Neural crest cell (in vitro differentiated cells): ENCODE data around the gene NEU2. TPM values are rescaled to one million over a fixed set of nuclear protein-coding genes. Genes with fewer than 3 reads are reported as not detected.

ENCODE experiments used
- DNase-seq: peaks from one replicate; pipeline ENCODE4 v3.0.0; 2021; ENCODE audit warnings: low read depth, mixed read lengths, low spot score
- H3K27ac Mint-ChIP-seq: one replicate; pipeline ENCODE4 v1.8.0; 2021; ENCODE audit warnings: mild to moderate bottlenecking, mixed read lengths; ENCODE audit not compliant: unreplicated experiment
- H3K27me3 Mint-ChIP-seq: 2 replicates; pipeline ENCODE4 v1.8.0; 2021; ENCODE audit warnings: low read depth, mild to moderate bottlenecking, mixed read lengths
- H3K36me3 Mint-ChIP-seq: 2 replicates; pipeline ENCODE4 v1.8.0; 2021; ENCODE audit warnings: low read depth, mild to moderate bottlenecking, mixed read lengths
- H3K4me1 Mint-ChIP-seq: 2 replicates; pipeline ENCODE4 v1.8.0; 2021; ENCODE audit warnings: mixed read lengths
- H3K4me3 Mint-ChIP-seq: one replicate; pipeline ENCODE4 v1.8.0; 2021; ENCODE audit warnings: mild to moderate bottlenecking, mixed read lengths
- H3K9me3 Mint-ChIP-seq: 2 replicates; pipeline ENCODE4 v1.8.0; 2021; ENCODE audit warnings: mixed read lengths
- CTCF ChIP-seq: fragments of 200-600 bp; sonication (generic); conservative IDR thresholded peaks from 2 replicates; pipeline ENCODE4 v1.5.0; 2021; ENCODE audit warnings: antibody characterized with exemption, mild to moderate bottlenecking
- long read RNA-seq: library from polyadenylated mRNA; unstranded; transcript quantifications from one replicate; pipeline ENCODE4 v2.0.0, GENCODE V29; 2020
- total RNA-seq: library from RNA; stranded (reverse); gene quantifications from 2 replicates; pipeline ENCODE4 v1.2.1, GENCODE V29; 2021

NEU2 gene
- not detected in 2 replicates for total RNA-seq
- long read RNA-seq: 0 reads

GRCh38 chr2:233032551-233033320, at the start of gene NEU2:
Gene NEU2 (plus strand): TSS chr2:233032672. CDS start chr2:233032672, 0 bp downstream.
- Mint-ChIP-seq H3K9me3 (no peaks in the 10 kb centered on the region), H3K27me3 (no peaks in the 10 kb centered on the region), H3K27ac (peak within 1 kb of the TSS; percentile 19), H3K4me1 (peaks cover 17% of the 10 kb centered on the region), H3K4me3 (no peak within 1 kb of the TSS), H3K36me3 (no peaks in the 10 kb centered on the region)
- no peak for DNase-seq
- TF ChIP-seq CTCF: no peak

GRCh38 chr2:232982926-232983668, 49.4 kb upstream of the NEU2 start:
- H3K4me1 Mint-ChIP-seq: no peaks in the 10 kb centered on the region
- no peaks in the 10 kb centered on the region for H3K36me3 Mint-ChIP-seq
- no peak overlapping the region for H3K27ac Mint-ChIP-seq
- no peaks in the 10 kb centered on the region for H3K9me3 Mint-ChIP-seq
- H3K27me3 Mint-ChIP-seq: peaks cover 18% of the 10 kb centered on the region
- no peak for TF ChIP-seq CTCF
- no peak for DNase-seq
- no peak overlapping the region for H3K4me3 Mint-ChIP-seq

- H3K4me1 Mint-ChIP-seq: no peaks in the 10 kb centered on the region
- DNase-seq: no peak
- no peak overlapping the region for H3K4me3 Mint-ChIP-seq
- no peak overlapping the region for H3K27ac Mint-ChIP-seq
- no peak for TF ChIP-seq CTCF
- H3K36me3 Mint-ChIP-seq: no peaks in the 10 kb centered on the region
- H3K9me3 Mint-ChIP-seq: no peaks in the 10 kb centered on the region
- H3K27me3 Mint-ChIP-seq: peaks cover 23% of the 10 kb centered on the region
Measured at GRCh38 chr2:232983669-232984140, 48.8 kb upstream of the NEU2 start.

- H3K9me3 Mint-ChIP-seq: no peaks in the 10 kb centered on the region
- no peak for DNase-seq
- no peaks in the 10 kb centered on the region for H3K36me3 Mint-ChIP-seq
- no peak overlapping the region for H3K4me3 Mint-ChIP-seq
- peaks cover 30% of the 10 kb centered on the region for H3K27me3 Mint-ChIP-seq
- H3K4me1 Mint-ChIP-seq: no peaks in the 10 kb centered on the region
- no peak for TF ChIP-seq CTCF
- no peak overlapping the region for H3K27ac Mint-ChIP-seq
Measured at GRCh38 chr2:232984451-232985207, 47.8 kb upstream of the NEU2 start.

GRCh38 chr2:232986155-232986554, 46.3 kb upstream of the NEU2 start:
- H3K4me3 Mint-ChIP-seq: no peak overlapping the region
- H3K27me3 Mint-ChIP-seq: peaks cover 34% of the 10 kb centered on the region
- H3K27ac Mint-ChIP-seq: no peak overlapping the region
- no peak for TF ChIP-seq CTCF
- H3K36me3 Mint-ChIP-seq: no peaks in the 10 kb centered on the region
- no peak for DNase-seq
- H3K4me1 Mint-ChIP-seq: no peaks in the 10 kb centered on the region
- no peaks in the 10 kb centered on the region for H3K9me3 Mint-ChIP-seq
